H1 (cell line): ENCODE measurements around the gene LBX2. TPM values are rescaled to one million over a fixed set of nuclear protein-coding genes. Genes with fewer than 3 reads are reported as not detected.
A peak's percentile ranks its signal among the peaks of the same experiment; 100 is the strongest.

ENCODE experiments used
- BCL11A ChIP-seq, 2 experiments: IDR thresholded peaks; one replicate each; pipeline ENCODE4 v1.6.1; 2011; ENCODE audit warnings: low read depth in 2 of 2, low read length in 2 of 2, mild to moderate bottlenecking in 2 of 2
- CEBPB ChIP-seq: IDR thresholded peaks from 2 replicates; pipeline ENCODE4 v1.6.1; 2012; ENCODE audit warnings: low read depth, low read length
- FOSL1 ChIP-seq: IDR thresholded peaks from 2 replicates; pipeline ENCODE4 v1.6.1; 2011; ENCODE audit warnings: mild to moderate bottlenecking, low read depth, low read length, moderate library complexity; ENCODE audit not compliant: insufficient read depth
- HDAC6 ChIP-seq: IDR thresholded peaks from one replicate; pipeline ENCODE4 v1.7.1; 2012; ENCODE audit warnings: low read depth, mild to moderate bottlenecking, inconsistent platforms, low read length, moderate library complexity
- POLR2A ChIP-seq, 2 experiments: IDR thresholded peaks; 1 replicate in 1 of 2; 2 replicates in 1 of 2; pipeline ENCODE4 v1.6.1; 2011; ENCODE audit warnings: low read depth in 2 of 2, low read length in 2 of 2, mild to moderate bottlenecking in 2 of 2; ENCODE audit errors: control extremely low read depth in 1 of 2
- RFX5 ChIP-seq: IDR thresholded peaks from 2 replicates; pipeline ENCODE4 v1.6.1; 2011; ENCODE audit warnings: low read depth, low read length, improper control_type of control experiment, borderline replicate concordance
- RXRA ChIP-seq: IDR thresholded peaks from 2 replicates; pipeline ENCODE4 v1.6.1; 2011; ENCODE audit warnings: low read depth, mild to moderate bottlenecking, low read length, moderate library complexity; ENCODE audit not compliant: insufficient read depth
- SRF ChIP-seq: IDR thresholded peaks from 2 replicates; pipeline ENCODE4 v1.6.1; 2011; ENCODE audit warnings: mild to moderate bottlenecking, low read depth, low read length, moderate library complexity
- SUZ12 ChIP-seq: fragments of 200-600 bp; sonication (generic); IDR thresholded peaks from 2 replicates; pipeline ENCODE4 v1.6.1; 2012; ENCODE audit warnings: mild to moderate bottlenecking, inconsistent platforms, low read length, moderate library complexity, mixed read lengths
- TAF1 ChIP-seq: IDR thresholded peaks from 2 replicates; pipeline ENCODE4 v1.6.1; 2011; ENCODE audit warnings: mild to moderate bottlenecking, low read depth, low read length
- polyA plus RNA-seq, 7 experiments: library from polyadenylated mRNA; depleted of rRNA in 3 of 7; stranded (reverse) in 5 of 7; unstranded in 2 of 7; fragments of >200 nt in 5 of 7; fragments of 200-250 nt in 2 of 7; gene quantifications; 1 replicate in 5 of 7; 2 replicates in 1 of 7; 4 replicates in 1 of 7; pipeline versions ENCODE4 v1.2.1 to v1.2.3, GENCODE V29; 2011 to 2013; ENCODE audit warnings: missing spikeins in 2 of 7, mixed read lengths in 2 of 7
- total RNA-seq: library from RNA; stranded (reverse); fragmentation: NEBNext Ultra II Directional; extraction: Animal tissue kit (Norgen Biotek cat#: 25700); gene quantifications from 2 replicates; pipeline ENCODE4 v1.2.1, GENCODE V29; 2021
- TF ChIP-seq, protein P1 (sequence below): fragments of 300-600 bp; sonication (generic); IDR thresholded peaks from 2 replicates; pipeline ENCODE4 v1.7.1; 2012; ENCODE audit warnings: low read length, moderate library complexity, mild to moderate bottlenecking, inconsistent platforms; ENCODE audit not compliant: insufficient replicate concordance

Gene LBX2
- total and polyA plus RNA-seq, 2 of the 8 experiments (the other 6 are each of a cell fraction or from before 2014, with no cell fraction given): 0.27 TPM; not detected in 1

DNA sequence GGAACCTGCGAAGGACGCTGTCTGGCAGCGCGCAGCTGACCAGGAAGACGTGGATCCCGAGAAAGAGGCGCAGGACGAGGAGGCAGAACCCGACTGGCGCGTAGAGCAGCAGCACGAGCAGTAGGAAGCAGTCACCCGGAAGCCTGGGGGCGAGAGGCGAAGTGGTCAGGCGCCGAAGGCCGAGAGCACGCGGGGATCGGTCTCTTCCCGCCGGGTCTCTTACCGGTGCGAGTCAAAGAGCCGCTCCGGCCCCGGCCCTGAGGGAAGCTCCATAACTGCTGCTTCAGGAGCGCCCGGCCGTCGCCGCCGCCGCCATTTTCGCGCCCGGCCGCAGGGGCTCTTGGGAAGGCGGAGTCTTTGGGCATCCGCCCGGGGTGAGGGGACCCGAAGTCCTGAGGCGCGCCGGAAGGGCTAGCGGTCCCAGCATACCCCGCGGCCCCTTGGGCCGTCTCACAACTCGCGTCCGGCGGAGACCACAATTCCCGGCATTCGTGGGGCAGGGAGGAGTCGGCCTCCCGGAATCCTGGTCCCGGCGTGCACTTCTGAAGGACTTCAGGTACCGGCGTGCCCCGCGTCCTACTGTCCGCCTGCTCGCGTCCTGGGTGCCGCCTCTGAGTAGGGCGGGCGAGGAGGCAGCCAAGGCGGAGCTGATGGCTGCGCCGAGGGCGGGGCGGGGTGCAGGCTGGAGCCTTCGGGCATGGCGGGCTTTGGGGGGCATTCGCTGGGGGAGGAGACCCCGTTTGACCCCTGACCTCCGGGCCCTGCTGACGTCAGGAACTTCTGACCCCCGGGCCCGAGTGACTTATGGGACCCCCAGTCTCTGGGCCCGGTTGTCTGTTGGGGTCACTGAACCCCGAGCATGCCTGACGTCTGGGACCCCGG is 30.2 kb upstream of the LBX2 start, which contains the start of the genes AUP1 and HTRA2 (continued):
- TF ChIP-seq, protein P1, sequence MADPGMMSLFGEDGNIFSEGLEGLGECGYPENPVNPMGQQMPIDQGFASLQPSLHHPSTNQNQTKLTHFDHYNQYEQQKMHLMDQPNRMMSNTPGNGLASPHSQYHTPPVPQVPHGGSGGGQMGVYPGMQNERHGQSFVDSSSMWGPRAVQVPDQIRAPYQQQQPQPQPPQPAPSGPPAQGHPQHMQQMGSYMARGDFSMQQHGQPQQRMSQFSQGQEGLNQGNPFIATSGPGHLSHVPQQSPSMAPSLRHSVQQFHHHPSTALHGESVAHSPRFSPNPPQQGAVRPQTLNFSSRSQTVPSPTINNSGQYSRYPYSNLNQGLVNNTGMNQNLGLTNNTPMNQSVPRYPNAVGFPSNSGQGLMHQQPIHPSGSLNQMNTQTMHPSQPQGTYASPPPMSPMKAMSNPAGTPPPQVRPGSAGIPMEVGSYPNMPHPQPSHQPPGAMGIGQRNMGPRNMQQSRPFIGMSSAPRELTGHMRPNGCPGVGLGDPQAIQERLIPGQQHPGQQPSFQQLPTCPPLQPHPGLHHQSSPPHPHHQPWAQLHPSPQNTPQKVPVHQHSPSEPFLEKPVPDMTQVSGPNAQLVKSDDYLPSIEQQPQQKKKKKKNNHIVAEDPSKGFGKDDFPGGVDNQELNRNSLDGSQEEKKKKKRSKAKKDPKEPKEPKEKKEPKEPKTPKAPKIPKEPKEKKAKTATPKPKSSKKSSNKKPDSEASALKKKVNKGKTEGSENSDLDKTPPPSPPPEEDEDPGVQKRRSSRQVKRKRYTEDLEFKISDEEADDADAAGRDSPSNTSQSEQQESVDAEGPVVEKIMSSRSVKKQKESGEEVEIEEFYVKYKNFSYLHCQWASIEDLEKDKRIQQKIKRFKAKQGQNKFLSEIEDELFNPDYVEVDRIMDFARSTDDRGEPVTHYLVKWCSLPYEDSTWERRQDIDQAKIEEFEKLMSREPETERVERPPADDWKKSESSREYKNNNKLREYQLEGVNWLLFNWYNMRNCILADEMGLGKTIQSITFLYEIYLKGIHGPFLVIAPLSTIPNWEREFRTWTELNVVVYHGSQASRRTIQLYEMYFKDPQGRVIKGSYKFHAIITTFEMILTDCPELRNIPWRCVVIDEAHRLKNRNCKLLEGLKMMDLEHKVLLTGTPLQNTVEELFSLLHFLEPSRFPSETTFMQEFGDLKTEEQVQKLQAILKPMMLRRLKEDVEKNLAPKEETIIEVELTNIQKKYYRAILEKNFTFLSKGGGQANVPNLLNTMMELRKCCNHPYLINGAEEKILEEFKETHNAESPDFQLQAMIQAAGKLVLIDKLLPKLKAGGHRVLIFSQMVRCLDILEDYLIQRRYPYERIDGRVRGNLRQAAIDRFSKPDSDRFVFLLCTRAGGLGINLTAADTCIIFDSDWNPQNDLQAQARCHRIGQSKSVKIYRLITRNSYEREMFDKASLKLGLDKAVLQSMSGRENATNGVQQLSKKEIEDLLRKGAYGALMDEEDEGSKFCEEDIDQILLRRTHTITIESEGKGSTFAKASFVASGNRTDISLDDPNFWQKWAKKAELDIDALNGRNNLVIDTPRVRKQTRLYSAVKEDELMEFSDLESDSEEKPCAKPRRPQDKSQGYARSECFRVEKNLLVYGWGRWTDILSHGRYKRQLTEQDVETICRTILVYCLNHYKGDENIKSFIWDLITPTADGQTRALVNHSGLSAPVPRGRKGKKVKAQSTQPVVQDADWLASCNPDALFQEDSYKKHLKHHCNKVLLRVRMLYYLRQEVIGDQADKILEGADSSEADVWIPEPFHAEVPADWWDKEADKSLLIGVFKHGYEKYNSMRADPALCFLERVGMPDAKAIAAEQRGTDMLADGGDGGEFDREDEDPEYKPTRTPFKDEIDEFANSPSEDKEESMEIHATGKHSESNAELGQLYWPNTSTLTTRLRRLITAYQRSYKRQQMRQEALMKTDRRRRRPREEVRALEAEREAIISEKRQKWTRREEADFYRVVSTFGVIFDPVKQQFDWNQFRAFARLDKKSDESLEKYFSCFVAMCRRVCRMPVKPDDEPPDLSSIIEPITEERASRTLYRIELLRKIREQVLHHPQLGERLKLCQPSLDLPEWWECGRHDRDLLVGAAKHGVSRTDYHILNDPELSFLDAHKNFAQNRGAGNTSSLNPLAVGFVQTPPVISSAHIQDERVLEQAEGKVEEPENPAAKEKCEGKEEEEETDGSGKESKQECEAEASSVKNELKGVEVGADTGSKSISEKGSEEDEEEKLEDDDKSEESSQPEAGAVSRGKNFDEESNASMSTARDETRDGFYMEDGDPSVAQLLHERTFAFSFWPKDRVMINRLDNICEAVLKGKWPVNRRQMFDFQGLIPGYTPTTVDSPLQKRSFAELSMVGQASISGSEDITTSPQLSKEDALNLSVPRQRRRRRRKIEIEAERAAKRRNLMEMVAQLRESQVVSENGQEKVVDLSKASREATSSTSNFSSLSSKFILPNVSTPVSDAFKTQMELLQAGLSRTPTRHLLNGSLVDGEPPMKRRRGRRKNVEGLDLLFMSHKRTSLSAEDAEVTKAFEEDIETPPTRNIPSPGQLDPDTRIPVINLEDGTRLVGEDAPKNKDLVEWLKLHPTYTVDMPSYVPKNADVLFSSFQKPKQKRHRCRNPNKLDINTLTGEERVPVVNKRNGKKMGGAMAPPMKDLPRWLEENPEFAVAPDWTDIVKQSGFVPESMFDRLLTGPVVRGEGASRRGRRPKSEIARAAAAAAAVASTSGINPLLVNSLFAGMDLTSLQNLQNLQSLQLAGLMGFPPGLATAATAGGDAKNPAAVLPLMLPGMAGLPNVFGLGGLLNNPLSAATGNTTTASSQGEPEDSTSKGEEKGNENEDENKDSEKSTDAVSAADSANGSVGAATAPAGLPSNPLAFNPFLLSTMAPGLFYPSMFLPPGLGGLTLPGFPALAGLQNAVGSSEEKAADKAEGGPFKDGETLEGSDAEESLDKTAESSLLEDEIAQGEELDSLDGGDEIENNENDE: no peak
- TF ChIP-seq SRF (no peak), RFX5 (no peak), BCL11A (IDR thresholded peaks at IDR 0.05; ENCODE audit: low read depth in 2 of 2, low read length in 2 of 2) (no peak), POLR2A (IDR thresholded peaks at IDR 0.05; ENCODE audit: control extremely low read depth in 1 of 2, low read depth in 2 of 2, low read length in 2 of 2) (peak in 1 of 2 experiments; percentile 94; a peak in 2 of 3 replicates), FOSL1 (no peak), HDAC6 (no peak), SUZ12 (no peak), RXRA (no peak), CEBPB (no peak), TAF1 (peak; percentile 96)
